ENCODE data around the gene ANTXRL.
"Not testable (repeated sequence)": the region's sequence is repeated elsewhere in the genome, so short reads cannot be mapped to it uniquely, and the experiment has no call there.

Gene ANTXRL

GRCh38 chr10:46329690-46330016 is 42.9 kb downstream of the ANTXRL start:
- TF ChIP-seq GABPA (IDR thresholded peaks at IDR 0.05; ENCODE audit: low read depth) (no peak), SPI1 (IDR thresholded peaks at IDR 0.05; ENCODE audit: borderline replicate concordance, low read depth) (no peak), REST (IDR thresholded peaks at IDR 0.05; ENCODE audit: insufficient replicate concordance, low read depth) (no peak), POLR2AphosphoS5 (IDR thresholded peaks at IDR 0.05; ENCODE audit: low read depth) (no peak), CTCF (IDR thresholded peaks at IDR 0.05; ENCODE audit: insufficient read depth, low read length) (no peak)
- H3K4me3 ChIP-seq (replicated peaks; ENCODE audit: insufficient read depth, low read length) = no peak overlapping the region
- peak in 1 of 2 experiments; percentile 0 for DNase-seq (ENCODE audit: low read depth in 1 of 2, low spot score in 1 of 2)
- no peak overlapping the region for H3K27ac ChIP-seq (replicated peaks)
- no peaks in the 10 kb centered on the region for H3K27me3 ChIP-seq (ENCODE audit: insufficient read depth, poor library complexity, severe bottlenecking)

- no peaks in the 10 kb centered on the region for H3K27me3 ChIP-seq (ENCODE audit: insufficient read depth, poor library complexity, severe bottlenecking)
- DNase-seq (ENCODE audit: low read depth in 1 of 2, low spot score in 1 of 2) = no peak
- H3K4me3 ChIP-seq (replicated peaks; ENCODE audit: insufficient read depth, low read length) = no peak overlapping the region
- TF ChIP-seq REST (IDR thresholded peaks at IDR 0.05; ENCODE audit: insufficient replicate concordance, low read depth) = no peak
- no peak for TF ChIP-seq CTCF (IDR thresholded peaks at IDR 0.05; ENCODE audit: insufficient read depth, low read length)
- TF ChIP-seq POLR2AphosphoS5 (IDR thresholded peaks at IDR 0.05; ENCODE audit: low read depth) = no peak
- TF ChIP-seq SPI1 (IDR thresholded peaks at IDR 0.05; ENCODE audit: borderline replicate concordance, low read depth) = no peak
- TF ChIP-seq GABPA (IDR thresholded peaks at IDR 0.05; ENCODE audit: low read depth) = no peak
- H3K27ac ChIP-seq (replicated peaks) = no peak overlapping the region
These were observed 44.1 kb downstream of the ANTXRL start for GRCh38 chr10:46330894-46331293.

GRCh38 chr10:46365484-46365883 is 78.7 kb downstream of the ANTXRL start:
- H3K27me3 ChIP-seq (ENCODE audit: insufficient read depth, poor library complexity, severe bottlenecking); H3K4me3 ChIP-seq (replicated peaks; ENCODE audit: insufficient read depth, low read length); H3K27ac ChIP-seq (replicated peaks); DNase-seq (ENCODE audit: low read depth in 1 of 2, low spot score in 1 of 2): not testable (repeated sequence)

- not testable (repeated sequence) for H3K4me3 ChIP-seq (replicated peaks; ENCODE audit: insufficient read depth, low read length); H3K27ac ChIP-seq (replicated peaks)
These were observed 80.4 kb downstream of the ANTXRL start for GRCh38 chr10:46367209-46367608.

GRCh38 chr10:46367666-46368240 is 81.0 kb downstream of the ANTXRL start:
- not testable (repeated sequence) for H3K27ac ChIP-seq (replicated peaks); DNase-seq (ENCODE audit: low read depth in 1 of 2, low spot score in 1 of 2); H3K4me3 ChIP-seq (replicated peaks; ENCODE audit: insufficient read depth, low read length); H3K27me3 ChIP-seq (ENCODE audit: insufficient read depth, poor library complexity, severe bottlenecking)

More at GRCh38 chr10:46367209-46367608, 80.4 kb downstream of the ANTXRL start:
- not testable (repeated sequence) for DNase-seq (ENCODE audit: low read depth in 1 of 2, low spot score in 1 of 2); H3K27me3 ChIP-seq (ENCODE audit: insufficient read depth, poor library complexity, severe bottlenecking)

GRCh38 chr10:46368956-46369355 is 82.2 kb downstream of the ANTXRL start:
- H3K27me3 ChIP-seq (ENCODE audit: insufficient read depth, poor library complexity, severe bottlenecking); DNase-seq (ENCODE audit: low read depth in 1 of 2, low spot score in 1 of 2); H3K4me3 ChIP-seq (replicated peaks; ENCODE audit: insufficient read depth, low read length); H3K27ac ChIP-seq (replicated peaks): not testable (repeated sequence)

GRCh38 chr10:46374410-46374809 is 87.6 kb downstream of the ANTXRL start:
- H3K27ac ChIP-seq (replicated peaks); DNase-seq (ENCODE audit: low read depth in 1 of 2, low spot score in 1 of 2); H3K4me3 ChIP-seq (replicated peaks; ENCODE audit: insufficient read depth, low read length): not testable (repeated sequence)

GRCh38 chr10:46375406-46375805 is 88.6 kb downstream of the ANTXRL start, which contains the start of gene ANXA8L1:
TSS of gene ANXA8L1 (plus strand) at chr10:46375776. CDS start at chr10:46375852, 76 bp downstream.
- H3K27ac ChIP-seq (replicated peaks); H3K4me3 ChIP-seq (replicated peaks; ENCODE audit: insufficient read depth, low read length); DNase-seq (ENCODE audit: low read depth in 1 of 2, low spot score in 1 of 2); H3K27me3 ChIP-seq (ENCODE audit: insufficient read depth, poor library complexity, severe bottlenecking): not testable (repeated sequence)

More at GRCh38 chr10:46374410-46374809, 87.6 kb downstream of the ANTXRL start:
- H3K27me3 ChIP-seq (ENCODE audit: insufficient read depth, poor library complexity, severe bottlenecking) = not testable (repeated sequence)

GRCh38 chr10:46377022-46377421 is 90.2 kb downstream of the ANTXRL start:
- H3K27me3 ChIP-seq (ENCODE audit: insufficient read depth, poor library complexity, severe bottlenecking); H3K4me3 ChIP-seq (replicated peaks; ENCODE audit: insufficient read depth, low read length); DNase-seq (ENCODE audit: low read depth in 1 of 2, low spot score in 1 of 2); H3K27ac ChIP-seq (replicated peaks): not testable (repeated sequence)

Measured in HL-60 (cell line).